Right ventricle myocardium inferior (tissue), 1 donor: ENCODE results near the gene CSMD2. TPM values are rescaled to one million over a fixed set of nuclear protein-coding genes. Genes with fewer than 3 reads are reported as not detected.

ENCODE experiments used
- ATAC-seq: fragments of 200-7000 bp; cut with Tn5 transposase; one replicate; pipeline ENCODE4 v1.9.1; 2020; ENCODE audit warnings: mild to moderate bottlenecking, moderate library complexity
- DNase-seq: peaks from one replicate; pipeline ENCODE4 v3.0.0; 2021; ENCODE audit errors: missing footprints
- intact Hi-C: fragments of 100-400 bp; cut with DNase I; formaldehyde crosslinking; loops from one replicate; pipeline ENCODE4 v1.11.0; 2022
- total RNA-seq: library from RNA; stranded (reverse); fragmentation: NEBNext Ultra II Directional; extraction: Animal tissue kit (Norgen Biotek cat#: 25700); gene quantifications from one replicate; pipeline ENCODE4 v1.2.1, GENCODE V29; 2021
- donor health status: DM: no; HTN: yes; CAD: no; lungs with severe emphysema.

CSMD2 gene
- total RNA-seq, 1 donor from 2014 or later, result 0.32 TPM

DNA sequence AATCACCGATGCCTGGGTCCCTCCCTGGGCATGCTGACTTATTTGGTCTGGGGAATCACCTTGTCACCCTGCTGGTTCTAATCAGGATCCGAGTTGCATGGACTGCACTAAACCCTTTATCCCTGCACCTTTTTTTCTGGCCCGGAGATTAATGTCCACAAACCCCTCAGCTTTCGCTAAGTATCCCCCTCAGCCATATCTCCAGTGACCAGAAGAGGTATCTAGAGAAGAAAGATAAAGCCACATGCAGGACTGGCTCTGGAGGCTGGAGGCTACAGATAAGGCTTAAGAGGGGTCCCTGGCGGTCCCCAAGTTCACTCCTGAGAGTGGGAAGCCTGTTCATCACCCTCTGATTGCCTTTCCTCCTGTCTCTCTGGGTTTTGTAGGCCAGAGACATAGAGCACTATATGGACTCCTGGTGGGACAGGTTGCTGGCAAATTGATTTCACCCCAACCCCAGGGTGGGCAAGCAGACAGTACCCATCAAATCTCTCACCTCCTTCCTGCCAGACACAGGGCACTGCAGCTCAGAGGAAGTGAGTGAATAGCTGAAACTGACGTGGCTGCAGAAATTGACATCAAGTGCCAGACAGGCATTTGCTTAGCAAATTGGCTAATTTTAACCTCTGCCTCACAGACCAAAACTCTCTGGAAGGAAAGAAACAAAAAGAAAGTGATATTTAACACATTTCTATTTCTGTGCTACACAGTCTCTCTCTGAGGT, 262.4 kb downstream of the CSMD2 start:
- no peak for ATAC-seq

DNA sequence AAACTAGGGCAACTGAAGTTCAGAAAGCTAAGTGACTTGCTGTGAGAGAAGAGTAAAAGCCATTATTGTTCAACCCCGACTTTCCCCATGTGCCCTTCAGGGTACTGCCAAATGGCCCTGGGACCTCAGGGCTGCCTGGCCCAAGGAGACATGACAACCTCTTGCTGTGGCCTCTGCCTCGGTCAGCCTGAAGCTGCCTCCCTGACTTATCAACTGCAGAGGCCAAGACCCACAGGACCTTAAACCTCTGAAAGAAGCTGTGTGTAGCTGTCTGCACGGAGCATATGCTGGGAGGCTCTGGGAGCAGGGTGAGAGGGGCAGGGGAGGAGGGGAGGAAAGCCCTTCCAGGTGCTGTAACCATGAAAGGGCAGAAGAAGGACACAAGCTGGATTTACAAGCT, 265.3 kb downstream of the CSMD2 start:
- ATAC-seq (no peak), DNase-seq (no peak)
- intact Hi-C loops, result no loop called here

More for the DNA sequence above, 262.4 kb downstream of the CSMD2 start:
- DNase-seq, result no peak
- intact Hi-C loops, result no loop called here

DNA sequence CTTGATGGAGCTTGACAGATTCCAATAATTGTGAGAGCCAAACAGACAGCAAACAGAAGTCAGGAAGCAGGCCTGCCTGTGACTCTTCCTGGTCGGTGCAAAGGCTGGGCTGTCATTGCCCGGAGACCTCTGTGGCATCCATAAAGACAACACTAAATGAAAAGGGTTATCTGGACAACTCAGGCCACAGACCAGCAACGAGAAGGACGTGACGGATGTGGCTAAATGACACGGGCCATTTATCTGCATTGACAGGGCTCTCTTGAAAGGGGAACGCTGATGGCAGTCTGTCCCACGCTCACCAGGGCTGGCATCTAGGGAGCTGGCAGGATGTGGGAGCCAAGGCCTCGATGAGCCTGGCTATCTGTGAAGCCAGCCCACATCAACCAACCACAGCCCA, 266.1 kb downstream of the CSMD2 start:
- DNase-seq, result no peak
- no peak for ATAC-seq
- intact Hi-C loops, result no loop called here

DNA sequence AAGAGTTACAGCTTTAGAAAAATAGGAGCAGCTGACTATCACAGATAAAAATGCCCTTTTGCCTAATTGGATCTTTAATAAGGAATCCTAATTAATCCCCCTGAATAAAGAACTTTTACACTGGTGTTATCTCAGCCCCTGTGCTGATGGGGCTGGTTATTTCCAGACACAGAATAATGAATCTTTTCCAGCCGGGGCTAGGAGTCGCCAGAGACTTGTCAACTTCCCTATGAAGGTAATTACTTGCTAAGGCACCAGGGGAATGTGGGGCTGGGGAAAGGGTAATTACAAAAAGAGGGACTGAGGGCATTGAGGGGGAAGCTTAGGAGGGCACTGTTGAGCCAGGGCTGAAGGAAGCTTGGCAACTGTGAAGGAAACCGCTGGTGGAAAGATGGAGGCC, 266.6 kb downstream of the CSMD2 start:
- no peak for DNase-seq
- ATAC-seq, result no peak
- intact Hi-C loops, result no loop called here

DNA sequence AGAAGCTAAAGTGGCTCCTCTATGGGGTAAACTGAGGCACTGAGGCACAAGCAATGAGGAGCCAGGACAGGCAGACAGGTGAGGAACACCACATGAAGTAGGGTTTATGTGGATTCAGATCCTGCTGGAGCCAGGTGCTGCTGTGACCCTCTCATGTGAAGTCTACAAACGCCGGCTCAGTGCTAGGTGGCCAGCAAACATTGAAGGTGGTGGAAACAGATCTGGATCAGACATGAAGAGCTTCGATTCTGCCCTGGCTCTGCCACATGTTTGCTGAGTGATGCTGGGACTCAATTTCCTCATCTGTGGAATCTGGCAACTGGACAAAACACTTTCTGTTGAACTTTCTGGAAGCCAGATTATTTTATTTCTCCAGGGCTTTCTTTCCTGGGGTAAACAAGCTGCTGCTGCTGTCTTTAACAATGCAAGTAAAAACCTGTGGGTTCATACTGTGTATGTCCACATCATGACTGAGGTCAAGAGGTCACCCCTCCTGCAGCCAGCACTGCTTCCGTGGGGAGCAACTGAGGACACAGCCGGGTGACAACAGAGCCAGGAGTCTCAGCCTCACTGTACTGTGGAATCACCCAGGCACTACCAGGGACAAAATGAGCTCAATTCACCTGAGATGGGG, 267.8 kb downstream of the CSMD2 start:
- no peak for DNase-seq
- ATAC-seq, result peak; percentile 54
- intact Hi-C loops, result no loop called here

DNA sequence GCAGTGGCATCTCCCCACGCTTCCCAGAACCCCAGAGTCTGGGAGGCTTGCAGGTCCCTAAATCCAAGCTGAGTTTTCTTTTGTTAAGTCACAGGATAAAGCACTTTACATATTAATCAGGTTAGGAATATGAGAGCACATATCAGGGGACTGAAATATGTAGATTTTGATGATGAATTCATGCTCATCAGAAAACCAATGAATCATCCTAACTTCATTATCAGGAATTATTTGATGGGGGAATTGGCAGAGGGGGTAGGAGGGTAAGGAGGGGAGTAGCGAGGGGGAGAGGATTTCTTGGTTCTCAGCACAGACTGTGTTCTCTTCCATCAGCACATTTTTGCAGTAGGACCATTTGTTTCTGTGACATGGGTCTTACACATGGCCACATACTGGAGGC, 269.1 kb downstream of the CSMD2 start:
- no peak for ATAC-seq
- intact Hi-C loops, result no loop called here
- no peak for DNase-seq

DNA sequence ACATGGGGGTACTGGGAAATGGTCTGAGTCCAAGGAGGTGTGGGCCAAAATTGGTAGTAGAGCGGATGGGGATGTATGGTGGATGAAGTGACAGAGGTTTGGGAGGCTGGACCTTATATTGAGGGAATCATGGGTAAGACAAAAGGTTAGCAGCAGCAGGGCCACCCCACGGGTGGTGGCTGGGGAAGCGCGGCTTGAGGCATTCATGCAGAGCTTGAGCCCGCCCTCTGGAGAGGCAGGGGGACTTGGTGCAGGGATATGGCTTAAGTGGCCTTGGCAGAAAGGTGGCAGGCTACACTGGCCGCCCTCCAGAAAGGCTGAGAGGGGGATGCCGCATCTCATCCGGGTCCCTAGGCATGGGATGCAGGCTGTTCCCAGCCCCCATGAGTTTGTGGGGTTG, 269.6 kb downstream of the CSMD2 start:
- no peak for ATAC-seq
- intact Hi-C loops, result no loop called here
- no peak for DNase-seq

DNA sequence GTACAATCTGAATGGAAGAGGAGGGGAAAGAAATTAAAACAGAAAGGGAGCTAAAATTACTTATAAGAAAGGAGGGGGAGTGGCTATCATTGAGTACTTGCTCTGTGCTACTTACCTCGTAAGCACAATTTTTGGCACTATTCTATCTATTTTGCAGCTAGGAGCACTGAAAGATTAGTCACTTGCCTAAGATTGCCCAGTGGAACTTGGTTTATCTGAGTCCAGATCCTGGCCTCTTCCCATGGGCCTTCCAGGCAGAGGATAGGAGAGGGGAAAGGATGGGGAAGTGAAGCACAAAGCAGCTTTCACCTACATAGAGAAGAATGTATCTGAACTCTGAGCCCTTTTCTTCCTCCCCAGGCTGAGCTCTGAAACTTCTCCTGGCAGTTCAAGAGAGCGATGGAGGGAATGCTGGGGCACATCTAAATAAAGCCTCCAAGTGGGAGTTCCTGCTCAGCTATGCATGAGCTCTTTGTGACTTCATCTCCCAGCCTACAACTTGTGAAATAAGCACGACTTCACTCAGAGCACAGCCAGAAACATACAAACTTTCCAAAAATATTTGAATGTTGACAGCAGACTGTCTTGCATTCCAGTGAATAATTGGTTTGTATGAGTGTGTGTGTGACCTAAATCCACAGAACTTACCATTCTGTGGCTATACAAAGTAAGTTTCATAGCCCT, 271.7 kb downstream of the CSMD2 start:
- intact Hi-C loops, result no loop called here
- DNase-seq, result no peak
- peak; percentile 92 for ATAC-seq

DNA sequence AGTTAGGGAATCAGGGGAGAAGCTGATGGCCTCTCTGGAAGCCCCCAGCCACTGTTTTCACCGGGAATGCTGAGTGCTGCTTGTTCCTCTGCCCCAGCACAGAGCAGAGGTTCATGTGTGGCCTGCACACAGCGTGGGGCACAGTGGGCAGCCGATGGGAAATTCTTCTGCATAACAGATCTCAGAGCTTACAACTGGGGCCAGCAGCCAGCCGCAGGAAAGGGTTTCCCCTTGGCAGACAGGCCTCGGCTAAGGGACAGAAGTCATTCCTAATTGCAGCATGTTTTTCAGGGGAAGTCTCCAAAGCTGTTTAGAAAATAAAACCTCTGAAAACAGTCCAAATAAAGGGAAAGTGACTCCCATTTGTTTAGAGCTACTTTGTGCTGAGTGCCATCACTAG, 278.5 kb downstream of the CSMD2 start:
- ATAC-seq (no peak), DNase-seq (no peak)
- intact Hi-C loops, result no loop called here

DNA sequence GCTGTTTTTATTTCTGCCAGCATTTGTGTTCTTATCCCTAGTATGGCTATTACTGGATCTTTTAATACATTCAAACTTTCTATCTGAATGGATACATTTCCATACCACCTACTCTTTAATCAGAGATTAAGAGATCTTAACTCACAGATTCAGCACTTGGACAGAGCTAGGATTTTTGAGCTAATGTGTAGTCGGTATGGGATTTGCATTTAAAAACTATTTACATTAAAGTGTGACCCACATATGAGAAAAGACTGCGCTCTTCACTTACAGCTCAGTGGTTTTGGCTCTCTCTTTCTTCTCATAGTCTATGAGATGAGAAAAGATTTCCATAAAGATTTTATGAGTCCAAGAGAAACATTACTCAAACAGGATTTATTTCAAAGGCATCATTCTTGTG, 284.7 kb downstream of the CSMD2 start:
- ATAC-seq, result no peak
- no peak for DNase-seq
- intact Hi-C loops, result no loop called here

DNA sequence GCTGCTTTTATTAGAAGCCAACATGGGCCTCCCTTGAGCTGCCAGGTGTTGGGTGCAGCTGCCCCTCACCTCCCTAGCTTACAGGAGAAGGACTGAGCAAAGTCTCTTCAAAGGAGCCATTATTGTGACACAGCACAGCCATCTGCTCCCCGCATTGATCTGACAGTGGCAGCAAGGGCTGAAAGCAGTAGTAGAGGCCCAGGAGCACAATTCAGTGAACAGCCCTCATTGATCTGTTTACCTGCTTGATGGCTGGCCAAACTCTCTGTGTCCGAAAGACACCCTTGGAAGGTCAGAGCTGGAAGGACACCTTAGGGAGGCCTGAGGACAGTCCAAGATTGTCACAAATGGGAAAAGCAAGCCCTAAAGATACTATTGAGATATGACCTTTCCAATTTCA, 286.6 kb downstream of the CSMD2 start:
- intact Hi-C loops, result no loop called here
- DNase-seq (no peak), ATAC-seq (no peak)

DNA sequence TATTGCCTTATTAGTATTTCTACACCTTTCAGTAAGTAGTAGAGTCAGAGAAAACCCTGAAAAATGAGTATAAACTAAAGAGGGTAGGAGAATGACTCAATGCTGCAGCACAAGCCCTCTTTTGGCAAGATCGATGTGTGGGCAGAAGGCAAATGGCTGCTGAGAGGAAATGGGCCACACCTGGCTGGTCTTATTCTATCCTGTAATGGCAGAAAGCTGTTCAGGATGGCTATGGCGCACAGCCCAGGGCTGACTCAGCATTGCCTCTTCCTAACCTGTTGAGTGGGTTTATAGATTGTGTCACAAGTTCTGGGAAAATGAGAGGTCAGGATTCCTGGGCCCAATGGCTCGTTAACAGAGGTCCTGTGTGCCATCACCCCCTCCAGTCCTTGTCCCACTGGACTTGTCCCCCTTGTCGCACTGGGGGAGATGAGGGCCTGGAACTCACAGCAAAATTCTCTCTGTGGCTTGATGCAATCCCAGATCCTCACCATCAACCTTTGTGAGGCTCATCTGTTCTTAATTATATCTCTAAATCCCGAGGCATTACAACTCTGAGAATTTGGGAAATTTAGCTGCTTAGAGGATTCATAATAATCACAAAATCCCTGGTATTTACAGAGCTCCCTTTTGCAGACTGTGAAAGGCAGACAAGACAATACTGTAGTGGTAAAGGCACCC, 287.9 kb downstream of the CSMD2 start:
- peak; percentile 20 for ATAC-seq
- intact Hi-C loops, result no loop called here
- DNase-seq, result no peak

DNA sequence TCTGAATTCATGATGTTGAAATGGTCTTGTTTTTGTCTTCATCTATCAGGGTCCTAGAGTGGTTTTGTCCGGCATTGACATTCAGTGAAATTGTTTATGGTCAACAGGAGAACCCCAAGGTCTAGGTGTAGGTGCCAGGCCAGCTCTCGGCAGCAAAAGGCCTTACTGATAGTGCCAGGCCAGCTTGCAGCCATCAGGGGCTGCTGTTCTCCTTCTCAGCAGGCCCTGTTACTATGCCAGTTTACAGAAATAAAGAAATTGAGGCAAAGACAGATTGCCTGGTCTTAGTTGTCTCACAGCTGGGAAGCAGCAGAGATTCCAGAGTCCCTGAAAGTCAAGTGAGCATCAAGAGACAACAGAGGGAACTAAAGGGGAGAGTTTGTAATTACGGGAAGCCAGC, 289.2 kb downstream of the CSMD2 start:
- DNase-seq, result no peak
- ATAC-seq, result no peak
- intact Hi-C loops, result loop anchor here (2.0 kb wide), 1 partner anchor 237 kb away; no protein-coding TSS in a partner anchor

DNA sequence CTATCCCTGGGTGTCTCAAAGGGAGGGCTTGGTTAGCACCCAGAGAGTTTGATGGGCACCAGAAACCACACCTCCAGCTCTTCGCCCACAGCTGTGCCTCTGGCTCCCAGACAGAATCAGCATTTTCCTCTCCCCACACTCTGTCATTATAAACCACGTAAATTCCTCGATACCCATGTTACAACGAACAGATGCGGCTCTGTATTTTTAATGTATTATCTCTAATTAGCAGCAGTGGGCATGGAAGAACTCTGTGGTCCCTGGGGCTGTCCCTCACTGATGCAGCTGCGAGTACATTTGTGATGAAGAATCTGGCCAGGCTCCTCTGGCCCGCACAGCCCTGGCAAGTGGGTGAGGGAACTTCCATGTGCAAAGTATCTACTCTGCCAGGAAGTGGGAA, 290.4 kb downstream of the CSMD2 start:
- no peak for ATAC-seq
- DNase-seq, result no peak
- intact Hi-C loops, result loop anchor here (2.0 kb wide), 1 partner anchor 238 kb away; no protein-coding TSS in a partner anchor

DNA sequence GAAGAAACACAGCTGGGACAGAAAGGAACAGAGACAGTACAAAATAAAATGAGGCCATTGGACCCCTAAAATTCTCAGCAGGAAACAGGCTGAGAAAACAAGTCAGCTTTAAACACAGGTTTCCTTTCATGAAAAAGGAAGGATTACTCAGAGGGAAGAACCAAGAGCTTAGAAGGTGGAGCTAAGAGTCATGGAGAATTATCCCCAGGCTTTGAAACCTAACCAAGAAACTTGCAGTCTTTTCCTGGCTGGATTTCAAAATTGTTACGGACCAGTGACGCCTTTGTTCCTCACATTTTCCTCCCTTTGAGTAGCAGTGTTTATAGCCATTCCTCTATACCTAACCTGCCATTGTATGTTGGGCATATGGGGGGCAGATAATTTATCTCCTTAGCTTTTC, 292.3 kb downstream of the CSMD2 start:
- DNase-seq, result no peak
- intact Hi-C loops, result no loop called here
- no peak for ATAC-seq

DNA sequence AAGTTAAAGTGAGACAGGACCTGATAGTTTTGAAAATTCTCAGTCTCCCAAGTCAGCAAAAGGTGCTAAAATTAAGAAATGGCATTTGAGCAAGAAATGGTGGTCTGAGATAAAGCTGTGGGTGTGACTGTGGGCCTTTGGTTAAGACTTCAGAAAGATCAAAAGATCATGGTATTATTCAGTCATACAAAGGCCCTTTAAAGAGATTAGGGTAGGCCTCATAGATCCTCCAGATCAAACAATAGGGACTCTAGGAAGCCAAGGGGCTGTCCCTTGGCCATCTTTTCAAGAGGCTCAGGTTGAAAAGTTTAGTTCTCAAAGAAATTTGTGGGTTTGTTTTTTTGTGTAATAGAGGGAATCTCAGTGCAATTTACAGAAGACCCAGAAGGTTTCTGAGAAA, 292.8 kb downstream of the CSMD2 start:
- ATAC-seq (no peak), DNase-seq (no peak)
- intact Hi-C loops, result no loop called here

DNA sequence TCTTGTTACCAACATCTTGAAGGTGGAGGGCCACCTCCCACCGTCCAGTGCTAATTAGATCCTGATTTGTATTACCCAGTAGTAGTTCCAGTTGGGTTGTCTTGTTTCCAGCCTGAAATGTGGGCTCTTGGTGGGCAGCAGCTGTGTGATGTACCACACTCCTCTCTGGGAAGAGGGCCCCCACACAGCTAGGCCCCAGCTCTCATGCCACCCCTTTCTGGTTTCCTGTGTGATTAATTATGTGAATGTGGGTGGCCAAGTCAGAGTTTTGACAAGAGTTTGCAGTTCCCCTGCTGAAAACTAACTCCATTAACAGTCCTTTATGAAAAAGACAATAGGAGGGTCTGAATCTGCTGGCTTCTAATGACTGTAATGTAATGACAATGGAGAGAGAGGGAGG, 297.3 kb downstream of the CSMD2 start:
- DNase-seq (no peak), ATAC-seq (no peak)
- intact Hi-C loops, result no loop called here

DNA sequence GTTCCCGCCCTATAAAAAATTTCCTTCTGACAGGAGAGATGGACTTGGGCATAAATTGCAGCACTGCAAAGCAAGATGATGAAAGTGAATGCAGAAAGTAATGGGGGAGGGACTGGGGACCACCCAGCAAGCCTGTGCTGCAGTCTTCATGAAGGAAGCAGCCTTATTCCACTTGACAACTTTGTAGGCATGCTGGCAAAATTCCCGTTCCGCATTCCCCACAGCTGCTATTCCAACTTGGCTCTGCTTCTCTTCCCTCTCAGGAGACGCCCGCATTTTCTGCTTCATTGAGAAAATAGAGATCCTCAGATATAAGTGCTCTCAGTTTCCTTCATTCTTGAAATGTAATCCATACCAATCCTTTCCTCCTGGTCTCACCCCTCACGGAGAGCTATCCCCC, 298.7 kb downstream of the CSMD2 start:
- DNase-seq (no peak), ATAC-seq (no peak)
- intact Hi-C loops, result no loop called here

DNA sequence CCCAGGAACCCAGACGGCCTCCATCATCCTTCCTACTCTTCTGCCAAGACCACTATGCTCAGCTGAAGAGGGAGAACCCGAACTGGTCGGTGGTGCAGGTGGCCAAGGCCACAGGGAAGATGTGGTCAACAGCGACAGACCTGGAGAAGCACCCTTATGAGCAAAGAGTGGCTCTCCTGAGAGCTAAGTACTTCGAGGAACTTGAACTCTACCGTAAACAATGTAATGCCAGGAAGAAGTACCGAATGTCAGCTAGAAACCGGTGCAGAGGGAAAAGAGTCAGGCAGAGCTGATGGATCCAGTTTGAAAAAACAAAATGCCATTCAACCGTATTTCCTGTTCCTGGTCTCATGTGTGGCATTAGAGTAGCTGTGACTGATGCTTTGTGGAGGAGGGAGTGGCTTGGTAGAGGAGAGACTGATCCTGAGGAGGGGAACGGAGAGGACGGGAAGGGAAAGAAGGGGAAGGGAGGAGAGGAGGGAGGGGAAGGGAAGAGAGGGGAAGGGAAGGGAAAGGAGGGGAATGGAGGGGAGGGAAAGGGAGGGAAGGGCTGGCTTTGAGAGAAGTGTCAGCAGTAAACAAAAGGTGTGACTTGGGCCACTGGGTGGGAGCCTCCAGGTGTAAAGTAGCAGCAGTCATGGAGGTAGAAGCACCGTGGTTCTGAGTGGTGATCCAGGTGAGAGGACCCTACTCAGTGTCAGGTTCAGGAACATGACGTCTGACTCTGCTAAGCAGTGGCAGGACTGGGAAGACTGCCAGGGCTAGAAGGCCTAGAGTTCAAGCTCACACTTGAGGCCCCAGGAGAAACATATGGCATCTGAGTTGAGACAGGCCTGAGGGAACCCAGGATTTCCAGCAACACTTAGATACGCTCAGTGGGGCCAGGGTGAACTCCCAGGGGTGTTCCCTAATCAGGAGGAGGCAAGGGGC, 300.3 kb downstream of the CSMD2 start:
- no peak for DNase-seq
- intact Hi-C loops, result no loop called here
- no peak for ATAC-seq
